NOMO-1 (cell line): ENCODE results near the gene CYP2D6.

Experiments used
- DNase-seq, 2 experiments: peaks; one replicate each; lab custom pipeline; 2025; ENCODE audit not compliant: unreplicated experiment in 2 of 2; lab: John Stamatoyannopoulos, UW

The CYP2D6 gene

DNA sequence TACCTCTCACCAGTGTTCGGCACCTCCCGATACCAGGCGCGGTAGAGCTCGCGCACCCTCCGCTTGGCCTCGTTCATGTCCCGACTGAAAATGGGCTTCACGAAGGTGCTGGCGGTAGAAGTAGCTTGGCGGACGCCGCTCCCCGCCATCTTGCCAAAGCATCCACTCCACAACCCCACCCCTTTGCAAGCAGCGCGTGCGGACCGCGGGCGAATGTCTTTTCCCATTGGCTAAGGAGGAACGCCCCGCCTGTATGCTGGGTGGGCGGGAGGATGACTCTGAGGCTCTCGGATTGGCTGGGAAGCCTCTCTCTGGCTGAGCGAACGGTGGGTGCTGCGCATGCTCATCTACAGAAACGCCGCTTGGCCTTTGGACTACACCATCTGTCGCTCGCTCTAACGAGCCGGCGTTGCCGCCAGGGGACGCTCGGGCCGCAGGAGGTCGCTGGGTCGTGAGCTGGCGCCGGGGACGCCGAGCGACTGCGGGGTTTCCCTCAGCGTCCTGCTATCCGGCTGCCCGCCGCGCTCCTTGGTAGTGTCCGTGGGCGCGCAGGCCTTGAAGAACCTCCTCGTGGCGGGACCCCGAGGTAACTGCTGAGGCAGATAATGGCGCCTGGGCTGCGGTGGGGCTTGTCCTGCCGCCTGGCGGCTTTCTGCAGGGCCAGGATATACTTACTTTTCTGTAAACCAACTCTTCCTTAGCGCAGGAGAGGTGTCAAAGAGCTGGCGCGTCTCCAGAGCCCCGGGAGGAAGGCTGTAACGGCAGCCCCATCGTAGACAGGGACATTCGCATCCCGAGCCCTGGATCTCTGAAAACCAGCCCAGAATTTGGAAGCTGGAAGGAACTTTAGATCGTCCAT is 39.8 kb downstream of the CYP2D6 start, which contains the start of gene NDUFA6:
NDUFA6 (minus strand) TSS at position 177 of the 859 bp plus-strand sequence; CDS start at position 149, 28 bp downstream.
- DNase-seq = peak; percentile 99

GRCh38 chr22:42086051-42086450 is 44.6 kb downstream of the CYP2D6 start:
- no peak for DNase-seq

- DNase-seq = no peak
Measured at GRCh38 chr22:42084874-42085273, 45.7 kb downstream of the CYP2D6 start.

DNA sequence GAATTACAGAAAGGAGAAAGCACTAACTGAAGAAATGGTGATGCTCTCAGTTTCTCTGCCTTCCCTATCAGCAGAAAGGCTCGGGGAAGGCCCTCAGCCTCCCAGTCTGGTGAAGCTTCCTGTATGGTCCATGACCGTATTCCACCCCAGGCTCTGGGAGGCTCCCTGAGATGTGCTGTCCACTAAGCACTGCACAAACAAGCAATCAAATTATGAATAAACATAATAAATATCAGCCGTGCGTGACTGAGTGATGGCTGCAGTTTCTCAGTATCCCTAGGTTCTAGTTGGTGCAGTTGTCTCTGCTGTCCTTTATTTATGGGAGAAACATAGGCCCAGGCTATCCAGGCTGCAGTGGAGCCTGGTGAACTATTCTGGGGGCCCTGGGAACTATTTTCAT is 47.5 kb downstream of the CYP2D6 start:
- no peak for DNase-seq

DNA sequence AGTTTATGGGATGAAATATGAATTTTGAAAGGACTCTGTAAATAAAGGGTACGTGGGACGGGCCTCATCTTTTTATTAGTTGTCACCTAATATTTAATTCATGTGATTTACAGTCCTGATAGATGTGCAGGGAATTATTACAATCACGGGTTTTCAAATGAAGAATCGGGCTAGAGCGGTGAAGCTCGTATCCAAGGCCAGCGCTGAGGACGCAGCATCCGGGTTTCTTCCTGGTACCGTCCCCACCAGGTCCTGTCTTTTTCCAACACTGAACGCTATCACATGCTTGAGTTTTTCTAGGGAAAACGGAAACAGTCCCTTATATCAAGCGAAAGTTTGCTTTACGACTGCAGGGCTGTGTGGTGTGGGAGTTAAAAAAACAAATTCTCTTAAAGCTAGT is 50.3 kb downstream of the CYP2D6 start:
- peak in 1 of 2 experiments; percentile 10 for DNase-seq

DNA sequence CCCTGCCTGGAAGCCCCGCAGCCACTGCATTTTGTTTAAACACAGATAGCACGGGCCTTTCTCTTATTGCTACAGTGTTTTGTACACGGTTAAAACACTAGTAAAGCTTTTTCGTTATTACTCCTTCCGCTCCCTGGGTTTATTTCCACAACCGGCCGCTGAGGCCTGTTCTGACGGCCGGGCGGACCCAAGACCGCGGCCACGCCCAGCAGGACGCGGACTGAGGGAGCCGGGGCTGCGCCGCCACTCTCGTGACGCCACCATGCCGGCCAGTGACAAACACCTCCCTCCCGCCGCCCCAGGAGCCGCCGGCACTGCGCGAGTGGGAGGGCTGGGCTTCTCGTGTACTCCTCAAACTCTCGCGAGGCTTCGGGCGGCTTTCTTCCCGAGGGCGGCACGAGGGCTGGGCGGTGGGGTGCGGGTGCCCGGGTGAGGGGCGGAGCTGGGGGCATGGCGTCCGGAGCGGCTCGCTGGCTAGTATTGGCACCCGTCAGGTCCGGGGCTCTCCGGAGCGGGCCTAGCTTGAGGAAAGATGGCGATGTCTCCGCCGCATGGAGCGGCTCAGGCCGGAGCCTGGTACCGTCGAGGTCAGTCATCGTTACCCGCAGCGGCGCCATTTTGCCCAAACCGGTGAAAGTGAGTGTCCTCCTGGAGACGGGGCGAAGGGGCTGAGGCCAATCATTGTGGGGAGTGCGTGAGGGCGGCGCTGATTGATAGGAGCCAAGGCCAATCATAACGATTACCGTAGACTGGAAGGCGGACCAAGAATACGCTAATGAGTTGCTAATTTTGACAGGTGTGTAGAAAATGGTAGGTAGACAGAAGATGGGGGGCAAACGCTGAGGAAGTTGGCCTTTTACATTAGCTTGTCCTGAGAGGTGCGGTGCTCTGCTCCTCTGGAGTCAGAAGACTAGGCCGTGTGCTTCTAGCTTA is 51.0 kb downstream of the CYP2D6 start, which contains the start of gene SMDT1:
SMDT1 (plus strand) TSS at position 382 of the 933 bp plus-strand sequence; CDS start at position 451, 69 bp downstream.
- DNase-seq = peak; percentile 96 to 97

- no peak for DNase-seq
Measured at GRCh38 chr22:42078469-42079318, 51.9 kb downstream of the CYP2D6 start.

DNA sequence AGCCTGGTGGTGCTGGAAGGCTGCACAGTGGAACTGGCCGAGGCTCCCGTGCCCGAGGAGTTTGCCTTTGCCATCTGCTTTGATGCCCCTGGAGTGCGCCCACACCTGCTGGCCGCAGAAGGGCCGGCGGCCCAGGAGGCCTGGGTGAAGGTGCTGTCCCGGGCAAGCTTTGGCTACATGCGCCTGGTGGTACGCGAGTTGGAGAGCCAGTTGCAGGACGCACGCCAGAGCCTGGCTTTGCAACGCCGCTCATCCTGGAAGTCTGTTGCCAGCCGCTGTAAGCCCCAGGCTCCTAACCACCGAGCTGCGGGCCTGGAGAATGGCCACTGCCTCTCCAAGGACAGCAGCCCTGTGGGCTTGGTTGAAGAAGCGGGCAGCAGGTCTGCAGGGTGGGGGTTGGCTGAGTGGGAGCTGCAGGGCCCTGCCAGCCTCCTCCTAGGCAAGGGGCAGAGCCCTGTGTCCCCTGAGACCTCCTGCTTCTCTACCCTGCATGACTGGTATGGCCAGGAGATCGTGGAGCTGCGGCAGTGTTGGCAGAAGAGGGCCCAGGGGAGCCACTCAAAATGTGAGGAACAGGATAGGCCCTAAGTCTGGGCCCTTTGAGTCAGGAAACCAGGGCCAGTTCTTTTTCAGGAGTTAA is 53.0 kb downstream of the CYP2D6 start:
- no peak for DNase-seq

DNA sequence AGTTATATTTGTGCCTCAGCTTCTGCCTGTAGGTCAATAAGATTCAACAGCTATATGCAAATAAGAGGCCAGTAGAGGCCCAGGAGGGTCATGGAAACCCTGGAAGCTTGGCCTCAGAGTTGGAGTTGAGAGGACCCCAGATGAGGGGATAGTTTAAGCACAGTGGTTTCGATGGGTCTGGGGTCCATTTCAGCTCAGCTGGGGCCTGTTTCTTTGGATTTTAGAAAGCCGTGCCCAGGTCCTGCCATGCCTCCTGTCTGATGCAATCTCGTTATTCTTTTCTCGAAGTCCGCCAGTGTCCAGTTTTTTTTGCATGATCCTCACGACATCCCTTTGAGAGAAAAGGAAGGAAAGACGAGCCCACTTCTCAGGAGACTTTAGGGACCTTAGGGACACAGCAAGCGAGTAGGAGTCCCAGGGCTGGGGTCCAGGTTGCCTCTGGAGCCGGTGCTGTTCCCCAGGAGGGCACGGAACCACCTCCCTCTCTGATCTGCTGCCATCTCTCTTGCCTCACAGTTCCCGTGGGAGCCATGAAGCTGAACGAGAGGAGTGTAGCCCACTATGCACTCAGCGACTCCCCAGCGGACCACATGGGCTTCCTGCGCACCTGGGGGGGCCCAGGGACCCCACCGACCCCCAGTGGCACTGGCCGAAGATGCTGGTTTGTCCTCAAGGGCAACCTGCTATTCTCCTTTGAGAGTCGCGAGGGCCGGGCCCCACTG is 53.7 kb downstream of the CYP2D6 start:
- no peak for DNase-seq
